Stimulated activated CD4-positive, alpha-beta T cell treated with anti-CD3 and anti-CD28 coated beads, Interleukin-2, amount 100 ng/mL, for 48 hours (primary cell): Measurements from ENCODE around the gene PFAS.

Experiments used
- DNase-seq, 2 donors: peaks; one replicate each; pipeline ENCODE4 v3.0.0-alpha.2; 2020

Gene PFAS

GRCh38 chr17:8273884-8274444 is 24.9 kb downstream of the PFAS start:
- no peak for DNase-seq

GRCh38 chr17:8274816-8275215 is 25.7 kb downstream of the PFAS start:
- no peak for DNase-seq

DNA sequence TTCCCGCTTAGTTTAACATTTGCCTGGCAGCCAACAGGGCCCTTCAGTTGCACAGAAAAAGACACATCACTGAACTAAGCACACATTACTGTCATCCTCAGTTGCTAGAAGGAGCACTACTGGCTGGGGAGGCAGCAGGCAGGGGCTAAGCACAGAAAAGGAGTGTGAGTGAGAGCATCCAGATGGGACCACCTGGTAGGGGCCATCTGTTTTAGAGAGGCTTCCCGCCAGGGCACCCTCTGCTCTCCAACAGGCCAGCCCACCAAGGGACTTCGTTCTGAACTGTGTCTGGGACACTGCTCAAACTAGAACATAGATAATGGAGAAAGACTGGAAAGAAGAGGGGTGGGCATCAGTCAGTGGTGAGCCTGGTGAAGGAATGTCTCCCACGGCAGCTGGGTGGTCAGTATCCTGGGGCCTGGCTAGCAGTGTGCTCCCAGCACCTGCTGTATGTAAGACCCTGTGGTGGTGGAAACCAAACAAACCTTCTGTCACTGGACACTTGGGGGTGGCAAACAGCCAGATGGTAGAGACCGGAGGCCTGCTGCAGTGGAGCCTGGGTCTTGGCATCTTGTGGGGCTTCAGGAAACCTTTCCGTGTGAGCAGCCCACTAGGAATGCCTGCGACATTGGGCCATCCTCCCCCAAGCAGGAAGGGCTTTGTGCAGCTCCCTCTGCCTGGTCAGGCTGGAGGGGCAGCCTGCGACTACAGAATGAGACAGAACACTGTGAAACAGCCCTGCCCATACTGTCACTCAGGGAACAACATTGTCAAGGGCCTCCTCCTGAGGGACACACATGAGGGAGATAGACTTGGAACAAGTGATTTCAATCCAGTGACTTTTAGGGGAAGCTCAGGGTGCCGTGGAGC is 26.6 kb downstream of the PFAS start:
- no peak for DNase-seq

- no peak for DNase-seq
These were observed 28.2 kb downstream of the PFAS start for GRCh38 chr17:8277317-8277716.

DNA sequence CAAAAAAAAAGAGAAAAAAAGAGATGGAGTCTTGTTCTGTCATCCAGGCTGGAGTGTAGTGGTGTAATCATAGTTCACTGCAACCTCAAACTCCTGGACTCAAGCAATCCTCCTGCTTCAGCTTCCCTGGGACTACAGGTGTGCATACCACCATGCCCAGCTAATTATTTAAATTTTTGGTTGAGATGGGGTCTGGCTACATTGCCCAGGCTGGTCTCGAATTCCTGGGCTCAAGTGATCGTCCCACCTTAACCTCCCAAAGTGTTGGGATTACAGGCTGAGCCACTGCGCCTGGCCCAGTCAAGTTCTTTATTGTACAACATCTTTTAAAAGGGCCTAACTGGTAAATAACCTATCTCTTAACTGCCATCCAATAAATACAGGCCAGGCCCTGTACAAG is 33.3 kb downstream of the PFAS start:
- DNase-seq = no peak

- no peak for DNase-seq
These were observed 34.3 kb downstream of the PFAS start for GRCh38 chr17:8283356-8283755.

- no peak for DNase-seq
These were observed 35.0 kb downstream of the PFAS start for GRCh38 chr17:8284126-8284525.

- no peak for DNase-seq
These were observed 36.4 kb downstream of the PFAS start for GRCh38 chr17:8285270-8286181.

- DNase-seq = no peak
These were observed 38.7 kb downstream of the PFAS start for GRCh38 chr17:8287651-8288335.

GRCh38 chr17:8288336-8289102 is 39.4 kb downstream of the PFAS start, which contains the start of gene RANGRF:
Gene RANGRF, plus strand, starts transcription at chr17:8288670. Its CDS starts 119 bp downstream, at chr17:8288789.
- DNase-seq = peak; percentile 79 to 81

DNA sequence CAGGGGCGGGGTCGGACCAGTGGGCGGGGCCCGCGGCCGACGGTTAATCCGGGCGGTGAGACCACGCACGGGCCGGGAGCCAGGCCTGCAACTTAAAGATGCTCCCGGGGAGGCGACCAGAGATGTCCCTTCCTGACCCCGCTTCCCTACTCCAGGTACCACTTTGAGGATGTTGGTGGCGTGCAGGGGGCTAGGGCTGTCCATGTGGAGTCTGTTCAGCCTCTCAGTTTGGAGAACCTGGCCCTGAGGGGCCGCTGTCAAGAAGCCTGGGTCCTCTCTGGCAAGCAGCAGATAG is 40.0 kb downstream of the PFAS start:
- DNase-seq = peak; percentile 70 to 74

GRCh38 chr17:8290043-8290442 is 41.0 kb downstream of the PFAS start:
- DNase-seq = no peak

GRCh38 chr17:8292639-8293395 is 43.7 kb downstream of the PFAS start:
- DNase-seq = no peak

DNA sequence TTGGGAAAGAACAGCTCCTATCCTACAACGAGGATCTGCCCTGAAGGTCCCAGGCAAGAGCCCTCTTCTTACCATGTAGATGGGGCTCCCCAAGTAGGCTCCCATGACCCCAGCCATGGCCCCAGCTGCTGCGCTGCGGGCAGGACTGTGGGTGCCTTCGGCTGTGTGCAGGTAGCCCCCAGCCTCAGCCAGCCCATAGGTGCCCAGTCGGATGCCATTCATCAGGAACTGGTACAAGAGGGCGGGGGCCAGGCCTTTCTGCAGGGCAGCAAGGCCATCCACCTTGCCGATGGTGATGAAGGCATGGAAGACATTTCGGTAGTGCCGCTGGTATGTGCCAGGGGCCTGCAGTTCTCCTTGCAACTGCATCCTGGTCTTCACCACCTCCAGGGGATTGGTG is 45.3 kb downstream of the PFAS start:
- DNase-seq = no peak

DNA sequence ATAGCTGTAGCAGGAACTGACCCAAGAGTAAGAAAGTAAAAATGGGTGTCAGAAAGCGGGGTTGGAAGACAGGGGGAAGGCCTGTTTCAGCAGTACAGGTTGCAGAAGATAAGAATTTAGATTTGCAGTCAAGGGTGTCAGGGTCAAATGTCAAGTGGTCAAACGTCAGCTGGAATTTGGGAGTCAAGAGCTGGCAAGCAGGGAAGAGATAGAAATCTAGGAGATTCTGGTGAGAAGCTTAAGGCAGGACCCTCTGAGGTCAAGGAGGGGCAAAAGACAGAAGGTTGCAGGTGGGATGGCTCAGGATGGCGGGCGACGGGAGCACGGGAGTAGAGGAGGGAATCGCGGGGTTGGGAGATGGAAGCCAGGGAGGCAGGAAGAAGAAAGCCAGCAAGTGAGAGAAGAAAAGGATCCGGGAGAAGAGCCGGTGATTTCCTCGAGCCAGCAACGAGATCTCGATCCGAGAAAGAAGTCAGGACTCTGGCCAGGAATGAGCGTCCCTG is 45.8 kb downstream of the PFAS start:
- DNase-seq = no peak

- no peak for DNase-seq
These were observed 51.1 kb downstream of the PFAS start for GRCh38 chr17:8300226-8300625.

GRCh38 chr17:8300627-8301242 is 51.6 kb downstream of the PFAS start:
- peak; percentile 32 to 46 for DNase-seq

DNA sequence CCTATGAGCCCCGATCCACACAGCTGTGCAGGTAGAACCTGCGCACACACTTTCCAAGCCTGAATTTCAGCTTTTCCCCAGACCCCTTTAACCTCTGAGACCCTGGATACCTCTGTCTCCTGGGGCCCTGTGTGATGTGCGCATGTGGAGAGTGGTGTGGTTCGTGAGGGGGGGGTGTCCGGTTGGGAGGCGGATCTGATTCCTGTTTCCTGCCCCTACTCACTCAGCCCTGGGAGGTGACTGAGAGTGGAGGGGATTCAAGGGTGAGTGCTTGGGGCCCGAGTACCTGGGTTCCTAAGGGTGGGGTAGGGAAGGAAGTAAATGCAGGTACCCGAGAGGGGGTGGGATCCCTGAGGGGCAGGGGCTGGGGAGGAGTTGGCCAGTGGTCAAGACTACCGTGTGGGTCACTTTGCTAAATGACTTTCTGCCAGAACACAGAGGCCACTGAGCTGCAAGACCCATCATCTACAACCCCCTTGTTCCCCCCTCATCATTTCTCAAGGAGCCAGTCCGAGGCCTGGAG is 61.6 kb downstream of the PFAS start:
- DNase-seq = no peak

- DNase-seq = no peak
These were observed 62.2 kb downstream of the PFAS start for GRCh38 chr17:8311131-8311790.

DNA sequence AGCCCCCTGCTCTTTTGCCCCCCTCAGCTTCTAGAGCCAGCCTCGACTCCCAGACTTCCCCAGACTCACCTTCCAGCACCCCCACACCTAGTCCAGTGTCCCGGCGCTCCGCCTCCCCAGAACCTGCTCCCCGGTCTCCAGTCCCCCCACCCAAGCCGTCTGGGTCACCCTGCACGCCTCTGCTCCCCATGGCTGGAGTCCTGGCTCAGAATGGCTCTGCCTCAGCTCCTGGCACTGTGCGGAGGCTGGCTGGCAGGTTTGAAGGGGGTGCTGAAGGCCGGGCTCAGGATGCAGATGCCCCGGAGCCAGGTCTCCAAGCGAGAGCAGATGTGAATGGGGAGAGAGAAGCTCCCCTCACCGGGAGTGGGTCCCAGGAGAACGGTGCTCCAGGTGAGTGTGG is 63.2 kb downstream of the PFAS start:
- no peak for DNase-seq
